ENCODE data around the gene CENPH.

The CENPH gene

DNA sequence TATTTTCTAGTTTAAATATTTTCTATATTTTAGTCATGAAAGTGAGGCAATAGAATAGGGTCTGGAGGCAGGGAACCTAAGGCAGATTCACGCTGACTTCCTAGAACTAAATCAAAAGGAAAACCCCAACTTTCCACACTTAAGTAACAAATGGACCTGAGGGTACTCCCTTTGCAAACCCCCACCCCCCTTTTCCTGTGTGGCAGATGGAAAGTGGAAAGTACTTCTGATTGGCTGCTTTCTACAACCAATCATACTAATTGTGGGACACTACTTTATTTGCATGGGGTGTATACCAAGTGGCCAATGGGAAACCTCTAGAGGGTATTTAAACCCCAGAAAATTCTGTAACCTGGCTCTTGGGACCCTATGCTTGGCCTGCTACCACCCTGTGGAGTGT, 4.8 kb upstream of the CENPH start:
- Histone ChIP-seq H3K9me3 (replicated peaks in 1 of 2; ENCODE audit: control insufficient read depth in 2 of 2, insufficient read depth in 1 of 2, low read depth in 1 of 2, low read length in 2 of 2) (no peaks in the 10 kb centered on the region), H3K4ac (ENCODE audit: low read length) (no peak overlapping the region), H4K8ac (ENCODE audit: low read depth, low read length) (no peak overlapping the region), H2BK120ac (ENCODE audit: low read depth, low read length) (no peak overlapping the region), H3K27me3 (ENCODE audit: control insufficient read depth in 3 of 3, insufficient read depth in 3 of 3, low read depth in 1 of 3, low read length in 3 of 3) (no peaks in the 10 kb centered on the region), H3K36me3 (replicated peaks in 1 of 2; ENCODE audit: control insufficient read depth in 2 of 2, insufficient read depth in 2 of 2, low read length in 2 of 2) (peaks cover 0 to 7% of the 10 kb centered on the region in 2 donors), H2AFZ (ENCODE audit: low read length) (no peak overlapping the region), H2BK5ac (ENCODE audit: low read length) (no peak overlapping the region), H3K27ac (replicated peaks; ENCODE audit: low read length) (no peak overlapping the region), H3K4me1 (ENCODE audit: control insufficient read depth in 2 of 2, insufficient read depth in 1 of 2, low read depth in 1 of 2, low read length in 2 of 2) (peaks cover 0 to 3% of the 10 kb centered on the region in 2 donors), H4K91ac (ENCODE audit: low read depth, low read length, poor library complexity) (no peak overlapping the region), H3K4me3 (ENCODE audit: low read length in 2 of 2) (no peak overlapping the region), H3K9ac (ENCODE audit: low read depth, low read length, poor library complexity) (no peak overlapping the region), H3K23ac (ENCODE audit: low read depth, low read length, poor library complexity) (no peak overlapping the region), H2AK5ac (ENCODE audit: low read depth, low read length) (no peak overlapping the region), H3K79me1 (ENCODE audit: low read depth, low read length) (no peaks in the 10 kb centered on the region), H2BK15ac (ENCODE audit: low read length) (no peak overlapping the region), H3K4me2 (ENCODE audit: insufficient read depth, low read length, poor library complexity, severe bottlenecking) (no peak overlapping the region), H3K18ac (ENCODE audit: low read length) (no peak overlapping the region), H2BK12ac (ENCODE audit: low read length) (no peak overlapping the region), H3K14ac (ENCODE audit: low read length) (no peak overlapping the region)
- DNase-seq (ENCODE audit: low spot score): no peak
- WGBS, 2 donors (ENCODE audit: extremely low coverage in 2 of 2, insufficient read length in 2 of 2, insufficient replicate concordance in 1 of 2): no CpG with 5 or more reads among the region's 1 CpG

DNA sequence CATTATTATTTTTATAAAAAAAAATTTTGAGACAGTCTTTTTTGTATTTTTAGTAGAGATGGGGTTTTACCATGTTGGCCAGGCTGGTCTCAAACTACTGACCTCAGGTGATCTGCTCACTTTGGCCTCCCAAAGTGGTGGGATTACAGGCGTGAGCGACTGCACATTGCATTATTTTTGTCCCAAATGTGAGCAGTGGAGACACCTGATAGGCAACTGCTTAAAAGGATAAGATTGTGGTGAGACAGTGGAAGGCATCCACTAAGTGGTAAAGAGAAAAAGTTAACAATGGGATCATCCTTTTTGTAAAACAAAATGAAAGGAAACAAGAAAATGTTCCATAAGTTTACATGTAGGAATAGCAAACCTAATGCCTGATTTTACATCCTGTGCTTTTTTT, 2.0 kb upstream of the CENPH start:
- peaks cover 2 to 18% of the 10 kb centered on the region in 2 donors for H3K36me3 ChIP-seq (replicated peaks in 1 of 2; ENCODE audit: control insufficient read depth in 2 of 2, insufficient read depth in 2 of 2, low read length in 2 of 2)
- no peak overlapping the region for H3K4me3 ChIP-seq (ENCODE audit: low read length in 2 of 2)
- H2AFZ ChIP-seq (ENCODE audit: low read length): no peak overlapping the region
- H3K9me3 ChIP-seq (replicated peaks in 1 of 2; ENCODE audit: control insufficient read depth in 2 of 2, insufficient read depth in 1 of 2, low read depth in 1 of 2, low read length in 2 of 2): no peaks in the 10 kb centered on the region
- no peak overlapping the region for H3K4ac ChIP-seq (ENCODE audit: low read length)
- WGBS, 2 donors (ENCODE audit: extremely low coverage in 2 of 2, insufficient read length in 2 of 2, insufficient replicate concordance in 1 of 2): no CpG with 5 or more reads among the region's 2 CpGs
- H2BK120ac ChIP-seq (ENCODE audit: low read depth, low read length): no peak overlapping the region
- no peak overlapping the region for H2BK5ac ChIP-seq (ENCODE audit: low read length)
- H4K8ac ChIP-seq (ENCODE audit: low read depth, low read length): no peak overlapping the region
- H3K23ac ChIP-seq (ENCODE audit: low read depth, low read length, poor library complexity): no peak overlapping the region
- peaks cover 0 to 3% of the 10 kb centered on the region in 2 donors for H3K4me1 ChIP-seq (ENCODE audit: control insufficient read depth in 2 of 2, insufficient read depth in 1 of 2, low read depth in 1 of 2, low read length in 2 of 2)
- H2BK12ac ChIP-seq (ENCODE audit: low read length): no peak overlapping the region
- H3K79me1 ChIP-seq (ENCODE audit: low read depth, low read length): no peaks in the 10 kb centered on the region
- H3K27ac ChIP-seq (replicated peaks; ENCODE audit: low read length): no peak overlapping the region
- H3K9ac ChIP-seq (ENCODE audit: low read depth, low read length, poor library complexity): no peak overlapping the region
- no peak for DNase-seq (ENCODE audit: low spot score)
- H3K18ac ChIP-seq (ENCODE audit: low read length): no peak overlapping the region
- no peak overlapping the region for H3K4me2 ChIP-seq (ENCODE audit: insufficient read depth, low read length, poor library complexity, severe bottlenecking)
- no peak overlapping the region for H3K14ac ChIP-seq (ENCODE audit: low read length)
- no peak overlapping the region for H2AK5ac ChIP-seq (ENCODE audit: low read depth, low read length)
- no peak overlapping the region for H4K91ac ChIP-seq (ENCODE audit: low read depth, low read length, poor library complexity)
- H3K27me3 ChIP-seq (ENCODE audit: control insufficient read depth in 3 of 3, insufficient read depth in 3 of 3, low read depth in 1 of 3, low read length in 3 of 3): no peaks in the 10 kb centered on the region
- no peak overlapping the region for H2BK15ac ChIP-seq (ENCODE audit: low read length)

DNA sequence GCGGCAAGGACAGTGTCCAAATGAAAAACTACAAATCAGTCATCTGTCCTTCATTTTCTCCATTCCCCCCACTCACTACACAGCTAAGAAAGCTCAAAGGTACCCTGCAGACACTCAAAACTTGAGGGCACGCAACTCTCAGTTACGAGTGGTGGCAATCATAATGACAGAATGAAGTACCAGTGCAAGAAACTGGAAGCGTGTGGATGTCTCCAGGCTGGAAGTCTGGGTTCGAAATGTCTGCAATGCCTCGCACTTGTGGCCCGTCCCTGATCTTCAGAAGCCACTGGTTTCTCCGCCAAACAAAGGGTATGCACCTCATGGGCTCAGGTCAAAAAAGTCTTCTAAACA, 597 bp upstream of the CENPH start:
- Histone ChIP-seq H3K4me2 (ENCODE audit: insufficient read depth, low read length, poor library complexity, severe bottlenecking) (peak overlapping the region; percentile 82), H3K18ac (ENCODE audit: low read length) (no peak overlapping the region), H2AK5ac (ENCODE audit: low read depth, low read length) (no peak overlapping the region), H2BK5ac (ENCODE audit: low read length) (peak overlapping the region; percentile 2), H3K23ac (ENCODE audit: low read depth, low read length, poor library complexity) (no peak overlapping the region), H3K4ac (ENCODE audit: low read length) (no peak overlapping the region), H4K91ac (ENCODE audit: low read depth, low read length, poor library complexity) (no peak overlapping the region), H2BK12ac (ENCODE audit: low read length) (no peak overlapping the region), H3K9me3 (replicated peaks in 1 of 2; ENCODE audit: control insufficient read depth in 2 of 2, insufficient read depth in 1 of 2, low read depth in 1 of 2, low read length in 2 of 2) (no peaks in the 10 kb centered on the region), H4K8ac (ENCODE audit: low read depth, low read length) (no peak overlapping the region), H2BK120ac (ENCODE audit: low read depth, low read length) (no peak overlapping the region), H3K14ac (ENCODE audit: low read length) (no peak overlapping the region), H3K27me3 (ENCODE audit: control insufficient read depth in 3 of 3, insufficient read depth in 3 of 3, low read depth in 1 of 3, low read length in 3 of 3) (no peaks in the 10 kb centered on the region), H2BK15ac (ENCODE audit: low read length) (no peak overlapping the region), H3K27ac (replicated peaks; ENCODE audit: low read length) (peak overlapping the region; percentile 62), H3K79me1 (ENCODE audit: low read depth, low read length) (no peaks in the 10 kb centered on the region), H3K9ac (ENCODE audit: low read depth, low read length, poor library complexity) (peak overlapping the region; percentile 88), H2AFZ (ENCODE audit: low read length) (peak overlapping the region; percentile 92), H3K4me1 (ENCODE audit: control insufficient read depth in 2 of 2, insufficient read depth in 1 of 2, low read depth in 1 of 2, low read length in 2 of 2) (peaks cover 0 to 3% of the 10 kb centered on the region in 2 donors), H3K4me3 (ENCODE audit: low read length in 2 of 2) (peak overlapping the region; percentile 82 to 87), H3K36me3 (replicated peaks in 1 of 2; ENCODE audit: control insufficient read depth in 2 of 2, insufficient read depth in 2 of 2, low read length in 2 of 2) (peaks cover 8 to 32% of the 10 kb centered on the region in 2 donors)
- WGBS, 2 donors (ENCODE audit: extremely low coverage in 2 of 2, insufficient read length in 2 of 2, insufficient replicate concordance in 1 of 2): no CpG with 5 or more reads among the region's 8 CpGs
- DNase-seq (ENCODE audit: low spot score): no peak

DNA sequence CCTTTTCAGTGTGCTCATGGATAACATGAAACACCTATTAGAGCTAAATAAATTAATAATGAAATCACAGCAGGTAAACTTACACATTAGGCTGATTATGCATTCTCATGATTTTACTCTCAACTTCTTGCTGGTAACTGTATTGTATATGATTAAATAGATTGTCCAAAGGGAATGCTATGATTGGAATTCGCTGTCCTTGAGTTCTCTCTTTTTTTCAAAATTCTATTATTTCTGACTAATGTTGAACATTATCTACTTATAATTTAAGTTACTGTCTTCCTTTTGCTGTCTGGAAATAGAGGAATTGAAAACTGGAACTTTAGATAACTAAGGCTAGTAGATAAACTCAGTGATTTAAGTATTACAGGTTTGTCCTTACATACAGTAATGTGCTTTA, 13.1 kb downstream of the CENPH start:
- peaks cover 24 to 84% of the 10 kb centered on the region in 2 donors for H3K36me3 ChIP-seq (replicated peaks in 1 of 2; ENCODE audit: control insufficient read depth in 2 of 2, insufficient read depth in 2 of 2, low read length in 2 of 2)
- no peak overlapping the region for H3K23ac ChIP-seq (ENCODE audit: low read depth, low read length, poor library complexity)
- no peaks in the 10 kb centered on the region for H3K79me1 ChIP-seq (ENCODE audit: low read depth, low read length)
- no peak overlapping the region for H3K27ac ChIP-seq (replicated peaks; ENCODE audit: low read length)
- H3K27me3 ChIP-seq (ENCODE audit: control insufficient read depth in 3 of 3, insufficient read depth in 3 of 3, low read depth in 1 of 3, low read length in 3 of 3): no peaks in the 10 kb centered on the region
- no peak for DNase-seq (ENCODE audit: low spot score)
- no peak overlapping the region for H2BK15ac ChIP-seq (ENCODE audit: low read length)
- no peaks in the 10 kb centered on the region for H3K9me3 ChIP-seq (replicated peaks in 1 of 2; ENCODE audit: control insufficient read depth in 2 of 2, insufficient read depth in 1 of 2, low read depth in 1 of 2, low read length in 2 of 2)
- no peak overlapping the region for H3K4me3 ChIP-seq (ENCODE audit: low read length in 2 of 2)
- H3K14ac ChIP-seq (ENCODE audit: low read length): no peak overlapping the region
- no CpG with 5 or more reads among the region's 1 CpG for WGBS, 2 donors (ENCODE audit: extremely low coverage in 2 of 2, insufficient read length in 2 of 2, insufficient replicate concordance in 1 of 2)
- no peak overlapping the region for H2BK12ac ChIP-seq (ENCODE audit: low read length)
- H3K9ac ChIP-seq (ENCODE audit: low read depth, low read length, poor library complexity): no peak overlapping the region
- H2BK5ac ChIP-seq (ENCODE audit: low read length): no peak overlapping the region
- no peak overlapping the region for H4K91ac ChIP-seq (ENCODE audit: low read depth, low read length, poor library complexity)
- no peak overlapping the region for H2BK120ac ChIP-seq (ENCODE audit: low read depth, low read length)
- no peak overlapping the region for H2AFZ ChIP-seq (ENCODE audit: low read length)
- H4K8ac ChIP-seq (ENCODE audit: low read depth, low read length): no peak overlapping the region
- H3K18ac ChIP-seq (ENCODE audit: low read length): no peak overlapping the region
- H3K4me2 ChIP-seq (ENCODE audit: insufficient read depth, low read length, poor library complexity, severe bottlenecking): no peak overlapping the region
- no peak overlapping the region for H3K4ac ChIP-seq (ENCODE audit: low read length)
- no peaks in the 10 kb centered on the region for H3K4me1 ChIP-seq (ENCODE audit: control insufficient read depth in 2 of 2, insufficient read depth in 1 of 2, low read depth in 1 of 2, low read length in 2 of 2)
- H2AK5ac ChIP-seq (ENCODE audit: low read depth, low read length): no peak overlapping the region

Measured in neuronal stem cell (in vitro differentiated cells).